ENCODE measurements around the gene OTOA. TPM values are rescaled to one million over a fixed set of nuclear protein-coding genes. Genes with fewer than 3 reads are reported as not detected.
"Not testable (repeated sequence)": the region's sequence is repeated elsewhere in the genome, so short reads cannot be mapped to it uniquely, and the experiment has no call there.

OTOA gene
- 0.10 TPM in 1 of 2 replicates, not detected in the other for total RNA-seq

GRCh38 chr16:21663889-21664647 lies at the start of gene OTOA:
OTOA (plus strand) TSS chr16:21663968; CDS start chr16:21678515, 14,547 bp downstream.
- Mint-ChIP-seq H3K27ac (no peak within 1 kb of the TSS), H3K27me3 (ENCODE audit: insufficient read depth) (peaks cover 34% of the 10 kb centered on the region), H3K9me3 (no peaks in the 10 kb centered on the region), H3K4me3 (peak within 1 kb of the TSS; percentile 45), H3K4me1 (ENCODE audit: low read depth) (peaks cover 16% of the 10 kb centered on the region), H3K36me3 (ENCODE audit: low read depth) (no peaks in the 10 kb centered on the region)
- no peak for DNase-seq (ENCODE audit: low spot score)
- intact Hi-C loops (cut with micrococcal nuclease) = no loop called here

- no peaks in the 10 kb centered on the region for H3K9me3 Mint-ChIP-seq
- peaks cover 20% of the 10 kb centered on the region for H3K36me3 Mint-ChIP-seq (ENCODE audit: low read depth)
- intact Hi-C loops (cut with micrococcal nuclease) = no loop called here
- peaks cover 38% of the 10 kb centered on the region for H3K4me1 Mint-ChIP-seq (ENCODE audit: low read depth)
- H3K27ac Mint-ChIP-seq = no peak overlapping the region
- no peak overlapping the region for H3K4me3 Mint-ChIP-seq
- no peaks in the 10 kb centered on the region for H3K27me3 Mint-ChIP-seq (ENCODE audit: insufficient read depth)
- no peak for DNase-seq (ENCODE audit: low spot score)
Measured at GRCh38 chr16:21614896-21615295, 48.9 kb upstream of the OTOA start.

- H3K4me3 Mint-ChIP-seq = no peak overlapping the region
- intact Hi-C loops (cut with micrococcal nuclease) = no loop called here
Measured at GRCh38 chr16:21617607-21618006, 46.2 kb upstream of the OTOA start.

GRCh38 chr16:21618281-21618680 lies 45.5 kb upstream of the OTOA start:
- H3K36me3 Mint-ChIP-seq (ENCODE audit: low read depth) = peaks cover 18% of the 10 kb centered on the region
- no peak for DNase-seq (ENCODE audit: low spot score)
- H3K27ac Mint-ChIP-seq = no peak overlapping the region
- H3K9me3 Mint-ChIP-seq = no peaks in the 10 kb centered on the region
- intact Hi-C loops (cut with micrococcal nuclease) = no loop called here
- H3K4me1 Mint-ChIP-seq (ENCODE audit: low read depth) = peaks cover 28% of the 10 kb centered on the region
- no peak overlapping the region for H3K4me3 Mint-ChIP-seq
- H3K27me3 Mint-ChIP-seq (ENCODE audit: insufficient read depth) = no peaks in the 10 kb centered on the region

More at GRCh38 chr16:21617607-21618006, 46.2 kb upstream of the OTOA start:
- no peak for DNase-seq (ENCODE audit: low spot score)
- peaks cover 21% of the 10 kb centered on the region for H3K36me3 Mint-ChIP-seq (ENCODE audit: low read depth)
- no peak overlapping the region for H3K27ac Mint-ChIP-seq
- H3K4me1 Mint-ChIP-seq (ENCODE audit: low read depth) = peaks cover 28% of the 10 kb centered on the region
- H3K27me3 Mint-ChIP-seq (ENCODE audit: insufficient read depth) = no peaks in the 10 kb centered on the region
- H3K9me3 Mint-ChIP-seq = no peaks in the 10 kb centered on the region

GRCh38 chr16:21619765-21620425 lies 43.9 kb upstream of the OTOA start:
- H3K4me1 Mint-ChIP-seq (ENCODE audit: low read depth) = peaks cover 28% of the 10 kb centered on the region
- H3K4me3 Mint-ChIP-seq = no peak overlapping the region
- H3K27ac Mint-ChIP-seq = no peak overlapping the region
- no peaks in the 10 kb centered on the region for H3K9me3 Mint-ChIP-seq
- DNase-seq (ENCODE audit: low spot score) = no peak
- intact Hi-C loops (cut with micrococcal nuclease) = no loop called here
- H3K36me3 Mint-ChIP-seq (ENCODE audit: low read depth) = peaks cover 26% of the 10 kb centered on the region
- H3K27me3 Mint-ChIP-seq (ENCODE audit: insufficient read depth) = no peaks in the 10 kb centered on the region

- Mint-ChIP-seq H3K4me1 (ENCODE audit: low read depth) (peaks cover 32% of the 10 kb centered on the region), H3K27me3 (ENCODE audit: insufficient read depth) (no peaks in the 10 kb centered on the region), H3K36me3 (ENCODE audit: low read depth) (peaks cover 31% of the 10 kb centered on the region), H3K27ac (no peak overlapping the region), H3K4me3 (no peak overlapping the region), H3K9me3 (no peaks in the 10 kb centered on the region)
- intact Hi-C loops (cut with micrococcal nuclease) = no loop called here
- DNase-seq (ENCODE audit: low spot score) = no peak
Measured at GRCh38 chr16:21620592-21620991, 43.2 kb upstream of the OTOA start.

GRCh38 chr16:21622545-21622944 lies 41.2 kb upstream of the OTOA start:
- Mint-ChIP-seq H3K27me3 (ENCODE audit: insufficient read depth) (no peaks in the 10 kb centered on the region), H3K36me3 (ENCODE audit: low read depth) (peaks cover 36% of the 10 kb centered on the region)
- intact Hi-C loops (cut with micrococcal nuclease) = no loop called here

GRCh38 chr16:21625026-21625425 lies 38.7 kb upstream of the OTOA start:
- H3K9me3 Mint-ChIP-seq = no peaks in the 10 kb centered on the region
- no peak overlapping the region for H3K27ac Mint-ChIP-seq
- H3K4me3 Mint-ChIP-seq = no peak overlapping the region
- intact Hi-C loops (cut with micrococcal nuclease) = no loop called here
- DNase-seq (ENCODE audit: low spot score) = no peak
- H3K4me1 Mint-ChIP-seq (ENCODE audit: low read depth) = peaks cover 23% of the 10 kb centered on the region
- no peaks in the 10 kb centered on the region for H3K27me3 Mint-ChIP-seq (ENCODE audit: insufficient read depth)
- H3K36me3 Mint-ChIP-seq (ENCODE audit: low read depth) = peaks cover 39% of the 10 kb centered on the region

More at GRCh38 chr16:21622545-21622944, 41.2 kb upstream of the OTOA start:
- no peak for DNase-seq (ENCODE audit: low spot score)
- H3K27ac Mint-ChIP-seq = no peak overlapping the region
- H3K9me3 Mint-ChIP-seq = no peaks in the 10 kb centered on the region
- no peak overlapping the region for H3K4me3 Mint-ChIP-seq
- peaks cover 33% of the 10 kb centered on the region for H3K4me1 Mint-ChIP-seq (ENCODE audit: low read depth)

- DNase-seq (ENCODE audit: low spot score) = no peak
- Mint-ChIP-seq H3K36me3 (ENCODE audit: low read depth) (peaks cover 40% of the 10 kb centered on the region), H3K4me3 (peak overlapping the region; percentile 45), H3K9me3 (no peaks in the 10 kb centered on the region), H3K27me3 (ENCODE audit: insufficient read depth) (no peaks in the 10 kb centered on the region), H3K4me1 (ENCODE audit: low read depth) (peaks cover 24% of the 10 kb centered on the region), H3K27ac (peak overlapping the region; percentile 51)
- intact Hi-C loops (cut with micrococcal nuclease) = loop anchor here (2.0 kb wide), 1 partner anchor 18 kb away; no protein-coding TSS in a partner anchor
Measured at GRCh38 chr16:21626659-21627277, 37.0 kb upstream of the OTOA start.

- Mint-ChIP-seq H3K4me1 (ENCODE audit: low read depth) (peaks cover 32% of the 10 kb centered on the region), H3K27ac (no peak overlapping the region)
- intact Hi-C loops (cut with micrococcal nuclease) = no loop called here
Measured at GRCh38 chr16:21628121-21628726, 35.5 kb upstream of the OTOA start.

GRCh38 chr16:21628772-21629171 lies 35.0 kb upstream of the OTOA start:
- intact Hi-C loops (cut with micrococcal nuclease) = no loop called here
- no peaks in the 10 kb centered on the region for H3K9me3 Mint-ChIP-seq
- H3K36me3 Mint-ChIP-seq (ENCODE audit: low read depth) = peaks cover 42% of the 10 kb centered on the region
- no peak overlapping the region for H3K27ac Mint-ChIP-seq
- no peaks in the 10 kb centered on the region for H3K27me3 Mint-ChIP-seq (ENCODE audit: insufficient read depth)
- no peak for DNase-seq (ENCODE audit: low spot score)
- H3K4me1 Mint-ChIP-seq (ENCODE audit: low read depth) = peaks cover 32% of the 10 kb centered on the region
- no peak overlapping the region for H3K4me3 Mint-ChIP-seq

More at GRCh38 chr16:21628121-21628726, 35.5 kb upstream of the OTOA start:
- Mint-ChIP-seq H3K9me3 (no peaks in the 10 kb centered on the region), H3K27me3 (ENCODE audit: insufficient read depth) (no peaks in the 10 kb centered on the region), H3K36me3 (ENCODE audit: low read depth) (peaks cover 44% of the 10 kb centered on the region), H3K4me3 (no peak overlapping the region)
- no peak for DNase-seq (ENCODE audit: low spot score)

- DNase-seq (ENCODE audit: low spot score); H3K27ac Mint-ChIP-seq; intact Hi-C loops (cut with micrococcal nuclease); H3K27me3 Mint-ChIP-seq (ENCODE audit: insufficient read depth); H3K9me3 Mint-ChIP-seq; H3K4me3 Mint-ChIP-seq: not testable (repeated sequence)
- peaks cover 32% of the 10 kb centered on the region for H3K4me1 Mint-ChIP-seq (ENCODE audit: low read depth)
- peaks cover 35% of the 10 kb centered on the region for H3K36me3 Mint-ChIP-seq (ENCODE audit: low read depth)
Measured at GRCh38 chr16:21629616-21630539, 33.9 kb upstream of the OTOA start.

Measured in activated T-helper 1 cell treated with anti-CD3 and anti-CD28 coated beads, Interleukin-12 subunit alpha, Interleukin-12 subunit beta, Interleukin-2, Interleukin-4 antibody, amounts not matched to agents 30 ng/mL and 10 ng/mL and 1 ng/mL, durations not matched to agents 14 hours and 24 hours and 36 hours (primary cell).